GM18861 (cell line): ENCODE results near the gene MEIOC.

ENCODE experiments used
- ATAC-seq: cut with Tn5 transposase; IDR thresholded peaks from one replicate; pipeline ENCODE4 v1.9.1; 2021; ENCODE audit not compliant: unreplicated experiment

Gene MEIOC

GRCh38 chr17:44707755-44708400, 51.6 kb downstream of the MEIOC start:
- no peak for ATAC-seq

GRCh38 chr17:44708401-44709263, 52.4 kb downstream of the MEIOC start, which contains the start of gene DBF4B:
Gene DBF4B, plus strand, starts transcription at chr17:44708665. Its CDS starts 156 bp downstream, at chr17:44708821.
- ATAC-seq = no peak

- ATAC-seq = no peak
Measured at GRCh38 chr17:44719444-44719843, 63.2 kb downstream of the MEIOC start.

GRCh38 chr17:44722254-44722653, 66.0 kb downstream of the MEIOC start:
- ATAC-seq = no peak
